ENCODE data around the gene ACOX2. TPM values are rescaled to one million over a fixed set of nuclear protein-coding genes. Genes with fewer than 3 reads are reported as not detected.
"Not testable (repeated sequence)": the region's sequence is repeated elsewhere in the genome, so short reads cannot be mapped to it uniquely, and the experiment has no call there.

The ACOX2 gene
- polyA plus RNA-seq, 4 donors: 34.9 to 45.1 (median 39.9) TPM

GRCh38 chr3:58537412-58538301, 667 bp upstream of the ACOX2 start:
- no peak for DNase-seq (ENCODE audit: low read depth in 4 of 4, low spot score in 2 of 4)

GRCh38 chr3:58535531-58536500, 1.2 kb downstream of the ACOX2 start:
- DNase-seq (ENCODE audit: low read depth in 4 of 4, low spot score in 2 of 4): no peak

- no peak for DNase-seq (ENCODE audit: low read depth in 4 of 4, low spot score in 2 of 4)
These were observed 2.1 kb downstream of the ACOX2 start for GRCh38 chr3:58534592-58535494.

GRCh38 chr3:58532794-58533220, 4.2 kb downstream of the ACOX2 start:
- no peak for DNase-seq (ENCODE audit: low read depth in 4 of 4, low spot score in 2 of 4)

GRCh38 chr3:58531956-58532355, 5.0 kb downstream of the ACOX2 start:
- DNase-seq (ENCODE audit: low read depth in 4 of 4, low spot score in 2 of 4): no peak

GRCh38 chr3:58531555-58531954, 5.4 kb downstream of the ACOX2 start:
- no peak for DNase-seq (ENCODE audit: low read depth in 4 of 4, low spot score in 2 of 4)

GRCh38 chr3:58530354-58530865, 6.6 kb downstream of the ACOX2 start:
- DNase-seq (ENCODE audit: low read depth in 4 of 4, low spot score in 2 of 4): no peak

- DNase-seq (ENCODE audit: low read depth in 4 of 4, low spot score in 2 of 4): no peak
These were observed 7.3 kb downstream of the ACOX2 start for GRCh38 chr3:58529516-58530353.

GRCh38 chr3:58528629-58529028, 8.4 kb downstream of the ACOX2 start:
- no peak for DNase-seq (ENCODE audit: low read depth in 4 of 4, low spot score in 2 of 4)

GRCh38 chr3:58527440-58527839, 9.6 kb downstream of the ACOX2 start:
- not testable (repeated sequence) for DNase-seq (ENCODE audit: low read depth in 4 of 4, low spot score in 2 of 4)

GRCh38 chr3:58526515-58526957, 10.5 kb downstream of the ACOX2 start:
- no peak for DNase-seq (ENCODE audit: low read depth in 4 of 4, low spot score in 2 of 4)

- no peak for DNase-seq (ENCODE audit: low read depth in 4 of 4, low spot score in 2 of 4)
These were observed 12.6 kb downstream of the ACOX2 start for GRCh38 chr3:58524326-58524888.

- no peak for DNase-seq (ENCODE audit: low read depth in 4 of 4, low spot score in 2 of 4)
These were observed 14.1 kb downstream of the ACOX2 start for GRCh38 chr3:58522759-58523425.

- no peak for DNase-seq (ENCODE audit: low read depth in 4 of 4, low spot score in 2 of 4)
These were observed 14.9 kb downstream of the ACOX2 start for GRCh38 chr3:58521917-58522631.

- no peak for DNase-seq (ENCODE audit: low read depth in 4 of 4, low spot score in 2 of 4)
These were observed 15.7 kb downstream of the ACOX2 start for GRCh38 chr3:58521336-58521670.

GRCh38 chr3:58520403-58521335, 16.3 kb downstream of the ACOX2 start:
- DNase-seq (ENCODE audit: low read depth in 4 of 4, low spot score in 2 of 4): no peak

Data from left renal cortex interstitium (tissue), 4 donors.